A549 (cell line): Measurements from ENCODE around the gene TGFBR3. TPM values are rescaled to one million over a fixed set of nuclear protein-coding genes. Genes with fewer than 3 reads are reported as not detected.
A peak's percentile ranks its signal among the peaks of the same experiment; 100 is the strongest.

ENCODE experiments used
- ATAC-seq, 2 experiments: fragments of 200-7000 bp in 1 of 2; fragments of >200 bp in 1 of 2; cut with Nextera tagmentation in 1 of 2; cut with Tn5 transposase in 1 of 2; 3 replicates each; pipeline versions ENCODE4 v1.8.0 to v1.9.1; 2018 to 2020; ENCODE audit warnings: mild to moderate bottlenecking in 1 of 2, moderate library complexity in 1 of 2
- CTCF ChIA-PET: fragments of 300-600 bp; sonication (Branson Sonifier 250); formaldehyde crosslinking; extraction: SDS; loops from one replicate; lab custom pipeline; 2021; ENCODE audit warnings: antibody characterized with exemption, inconsistent platforms; lab: Yijun Ruan, JAX
- POLR2A ChIA-PET: fragments of 350-600 bp; formaldehyde crosslinking; extraction: SDS; loops from one replicate; lab custom pipeline; 2021; ENCODE audit warnings: antibody characterized with exemption, inconsistent platforms; lab: Yijun Ruan, JAX
- DNase-seq, 2 experiments: peaks; one replicate each; pipeline versions ENCODE4 v3.0.0 to v3.0.0-alpha.2; 2011 to 2016; ENCODE audit warnings: low read depth in 1 of 2, low spot score in 1 of 2
- FAIRE-seq: peaks from 2 replicates; lab custom pipeline; 2011; peaks lifted over from hg19 to GRCh38; lab: Jason Lieb, UNC
- H3K27ac ChIP-seq, 2 experiments: fragments of >200 bp; sonication (Bioruptor Twin); formaldehyde crosslinking; 3 replicates each; pipeline ENCODE4 v1.5.1; 2016 to 2017
- H3K4me1 ChIP-seq: fragments of >200 bp; sonication (Bioruptor Twin); formaldehyde crosslinking; 3 replicates; pipeline ENCODE4 v1.6.1; 2016
- H3K4me2 ChIP-seq: fragments of >200 bp; sonication (Bioruptor Twin); formaldehyde crosslinking; 3 replicates; pipeline ENCODE4 v1.6.1; 2016
- H3K4me3 ChIP-seq: fragments of >200 bp; sonication (Bioruptor Twin); formaldehyde crosslinking; 3 replicates; pipeline ENCODE4 v1.5.1; 2016
- H3K9me3 ChIP-seq: fragments of >200 bp; sonication (Bioruptor Twin); formaldehyde crosslinking; 3 replicates; pipeline ENCODE4 v1.6.1; 2016
- BHLHE40 ChIP-seq: IDR thresholded peaks from 2 replicates; pipeline ENCODE4 v1.6.1; 2012; ENCODE audit warnings: low read depth, low read length, inconsistent platforms
- CBX8 ChIP-seq: fragments of 200-600 bp; sonication (generic); IDR thresholded peaks from 2 replicates; pipeline ENCODE4 v1.6.1; 2016
- CHD2 ChIP-seq: fragments of 150-350 bp; IDR thresholded peaks from 2 replicates; pipeline ENCODE4 v1.6.1; 2014; ENCODE audit warnings: low read length; ENCODE audit not compliant: partially characterized antibody
- EP300 ChIP-seq, 2 experiments: fragments of >200 bp; sonication (Bioruptor Twin); formaldehyde crosslinking; IDR thresholded peaks; 2 replicates in 1 of 2; 3 replicates in 1 of 2; pipeline ENCODE4 v1.6.1; 2016 to 2017
- FOSL2 ChIP-seq, 2 experiments: fragments of 450-650 bp in 1 of 2; fragments of >200 bp in 1 of 2; sonication (Bioruptor Twin) in 1 of 2; formaldehyde crosslinking; IDR thresholded peaks; 2 replicates each; pipeline versions ENCODE4 v1.5.0 to v1.6.1; 2016 to 2020; ENCODE audit warnings: mild to moderate bottlenecking in 1 of 2, moderate library complexity in 1 of 2
- FOXS1 ChIP-seq: fragments of 250-450 bp; sonication (Bioruptor Pico); IDR thresholded peaks from 2 replicates; pipeline ENCODE4 v1.5.0; 2020; ENCODE audit warnings: mild to moderate bottlenecking, moderate library complexity
- GATA3 ChIP-seq: IDR thresholded peaks from 2 replicates; pipeline ENCODE4 v1.6.1; 2012; ENCODE audit warnings: borderline replicate concordance
- HEYL ChIP-seq: fragments of 250-450 bp; sonication (Bioruptor Pico); IDR thresholded peaks from 2 replicates; pipeline ENCODE4 v1.8.0; 2021; ENCODE audit warnings: mild to moderate bottlenecking, moderate library complexity
- HOXA7 ChIP-seq: fragments of 250-450 bp; sonication (Bioruptor Pico); IDR thresholded peaks from 2 replicates; pipeline ENCODE4 v1.5.0; 2020; ENCODE audit warnings: mild to moderate bottlenecking, moderate library complexity
- HOXB5 ChIP-seq: fragments of 250-450 bp; sonication (Bioruptor Pico); IDR thresholded peaks from 2 replicates; pipeline ENCODE4 v1.5.0; 2020; ENCODE audit warnings: mild to moderate bottlenecking, moderate library complexity
- KDM5A ChIP-seq: fragments of 200-600 bp; sonication (generic); IDR thresholded peaks from 2 replicates; pipeline ENCODE4 v1.6.1; 2016; ENCODE audit warnings: antibody characterized with exemption, mild to moderate bottlenecking
- MAFK ChIP-seq: fragments of 450-650 bp; IDR thresholded peaks from 2 replicates; pipeline ENCODE4 v1.6.1; 2014; ENCODE audit not compliant: partially characterized antibody
- MAZ ChIP-seq: fragments of 150-350 bp; IDR thresholded peaks from 2 replicates; pipeline ENCODE4 v1.6.1; 2014; ENCODE audit warnings: antibody characterized with exemption, low read depth, low read length, borderline replicate concordance
- MYC ChIP-seq: IDR thresholded peaks from 2 replicates; pipeline ENCODE4 v1.6.1; 2012; ENCODE audit warnings: mild to moderate bottlenecking, inconsistent platforms, low read length, improper control_type of control experiment, borderline replicate concordance
- NFE2L2 ChIP-seq: fragments of 150-350 bp; conservative IDR thresholded peaks from 2 replicates; pipeline ENCODE4 v1.6.1; 2014; ENCODE audit warnings: low read length
- POLR2A ChIP-seq: IDR thresholded peaks from 2 replicates; pipeline ENCODE4 v1.6.1; 2012; ENCODE audit warnings: mild to moderate bottlenecking, low read length
- POLR2AphosphoS2 ChIP-seq: conservative IDR thresholded peaks from 2 replicates; pipeline ENCODE4 v1.6.1; 2012; ENCODE audit warnings: low read length, improper control_type of control experiment, inconsistent platforms
- RARB ChIP-seq: fragments of 250-450 bp; sonication (Bioruptor Pico); IDR thresholded peaks from 2 replicates; pipeline ENCODE4 v1.8.0; 2021; ENCODE audit warnings: mild to moderate bottlenecking, moderate library complexity
- SMC3 ChIP-seq: fragments of >200 bp; sonication (Bioruptor Twin); formaldehyde crosslinking; IDR thresholded peaks from 3 replicates; pipeline ENCODE4 v1.6.1; 2018; ENCODE audit warnings: inconsistent platforms
- ZC3H11A ChIP-seq: fragments of 450-650 bp; IDR thresholded peaks from 2 replicates; pipeline ENCODE4 v1.6.1; 2014; ENCODE audit warnings: antibody characterized with exemption, mild to moderate bottlenecking
- ZNF302 ChIP-seq: fragments of 250-450 bp; sonication (Bioruptor Pico); IDR thresholded peaks from 2 replicates; pipeline ENCODE4 v1.9.0; 2021; ENCODE audit warnings: inconsistent platforms, mild to moderate bottlenecking, moderate library complexity
- ZSCAN20 ChIP-seq: fragments of 250-450 bp; sonication (Bioruptor Pico); IDR thresholded peaks from 2 replicates; pipeline ENCODE4 v1.8.0; 2022; ENCODE audit warnings: mild to moderate bottlenecking, moderate library complexity
- WGBS: methylation state at CpG from one replicate; pipeline ENCODE4 v1.1.6; 2017; ENCODE audit errors: missing lambda C conversion rate; 5-methylcytosine and 5-hydroxymethylcytosine counted together
- polyA plus RNA-seq, 4 experiments: library from polyadenylated mRNA; depleted of rRNA in 3 of 4; stranded (reverse); fragments of >200 nt; fragmentation: RNase III in 1 of 4; extraction: RNeasy Plus Mini Kit Qiagen cat#74134 plus additional on column Dnase treatment in 1 of 4; gene quantifications; 2 replicates in 3 of 4; 3 replicates in 1 of 4; pipeline ENCODE4 v1.2.3, GENCODE V29; 2011 to 2017
- TF ChIP-seq, protein P1 (sequence below): fragments of >200 bp; sonication (Bioruptor Twin); formaldehyde crosslinking; IDR thresholded peaks from 3 replicates; pipeline ENCODE4 v1.5.1; 2016
- TF ChIP-seq, protein P2 (sequence below): IDR thresholded peaks from 2 replicates; pipeline ENCODE4 v1.6.1; 2012; ENCODE audit warnings: low read depth, borderline replicate concordance
- TF ChIP-seq, protein P3 (sequence below): fragments of >200 bp; sonication (Bioruptor Twin); formaldehyde crosslinking; IDR thresholded peaks from 2 replicates; pipeline ENCODE4 v1.6.1; 2016
- TF ChIP-seq, protein P4 (sequence below): fragments of 450-650 bp; IDR thresholded peaks from 2 replicates; pipeline ENCODE4 v1.6.1; 2014; ENCODE audit warnings: antibody characterized with exemption
- TF ChIP-seq, protein P5 (sequence below): fragments of 200-600 bp; sonication (generic); IDR thresholded peaks from 2 replicates; pipeline ENCODE4 v1.6.1; 2016; ENCODE audit warnings: antibody characterized with exemption, mild to moderate bottlenecking, moderate library complexity
- TF ChIP-seq, protein P6 (sequence below): fragments of 150-350 bp; IDR thresholded peaks from 2 replicates; pipeline ENCODE4 v1.6.1; 2014; ENCODE audit warnings: low read depth, mild to moderate bottlenecking, low read length

TGFBR3 gene
- polyA plus RNA-seq, 2 of the 4 experiments (the other 2 are of a cell fraction), result 5.0 to 8.9 TPM

DNA sequence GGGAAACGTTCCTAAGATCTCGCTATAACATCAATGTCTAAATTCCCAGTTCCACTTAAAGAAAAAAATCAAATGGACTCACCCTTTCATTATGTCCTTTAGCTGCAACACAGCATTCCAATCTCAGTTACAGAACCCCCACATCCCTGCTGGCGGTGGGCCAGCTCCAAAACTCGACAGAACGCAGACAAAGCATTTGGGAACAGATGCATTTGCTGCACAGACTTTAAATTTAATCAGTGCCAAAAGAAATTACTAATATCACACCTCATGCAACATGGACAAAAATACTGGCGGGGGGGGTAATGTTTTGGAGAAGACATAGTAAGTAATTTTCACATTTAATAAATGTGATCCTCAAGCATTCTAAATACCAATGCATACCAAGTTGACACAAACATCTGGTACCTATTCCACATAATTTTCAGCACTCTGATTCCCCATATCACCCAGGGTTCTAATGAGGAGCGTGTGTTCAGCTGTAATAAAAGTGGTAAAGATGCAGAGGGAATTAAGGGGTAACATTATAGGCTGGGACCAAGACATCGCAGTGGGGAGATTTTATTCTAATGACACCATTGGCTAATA lies 79.7 kb downstream of the TGFBR3 start (continued):
- TF ChIP-seq, protein P1, sequence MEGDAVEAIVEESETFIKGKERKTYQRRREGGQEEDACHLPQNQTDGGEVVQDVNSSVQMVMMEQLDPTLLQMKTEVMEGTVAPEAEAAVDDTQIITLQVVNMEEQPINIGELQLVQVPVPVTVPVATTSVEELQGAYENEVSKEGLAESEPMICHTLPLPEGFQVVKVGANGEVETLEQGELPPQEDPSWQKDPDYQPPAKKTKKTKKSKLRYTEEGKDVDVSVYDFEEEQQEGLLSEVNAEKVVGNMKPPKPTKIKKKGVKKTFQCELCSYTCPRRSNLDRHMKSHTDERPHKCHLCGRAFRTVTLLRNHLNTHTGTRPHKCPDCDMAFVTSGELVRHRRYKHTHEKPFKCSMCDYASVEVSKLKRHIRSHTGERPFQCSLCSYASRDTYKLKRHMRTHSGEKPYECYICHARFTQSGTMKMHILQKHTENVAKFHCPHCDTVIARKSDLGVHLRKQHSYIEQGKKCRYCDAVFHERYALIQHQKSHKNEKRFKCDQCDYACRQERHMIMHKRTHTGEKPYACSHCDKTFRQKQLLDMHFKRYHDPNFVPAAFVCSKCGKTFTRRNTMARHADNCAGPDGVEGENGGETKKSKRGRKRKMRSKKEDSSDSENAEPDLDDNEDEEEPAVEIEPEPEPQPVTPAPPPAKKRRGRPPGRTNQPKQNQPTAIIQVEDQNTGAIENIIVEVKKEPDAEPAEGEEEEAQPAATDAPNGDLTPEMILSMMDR, result no peak
- TF ChIP-seq FOXS1 (CRISPR knock-in tag), result no peak

DNA sequence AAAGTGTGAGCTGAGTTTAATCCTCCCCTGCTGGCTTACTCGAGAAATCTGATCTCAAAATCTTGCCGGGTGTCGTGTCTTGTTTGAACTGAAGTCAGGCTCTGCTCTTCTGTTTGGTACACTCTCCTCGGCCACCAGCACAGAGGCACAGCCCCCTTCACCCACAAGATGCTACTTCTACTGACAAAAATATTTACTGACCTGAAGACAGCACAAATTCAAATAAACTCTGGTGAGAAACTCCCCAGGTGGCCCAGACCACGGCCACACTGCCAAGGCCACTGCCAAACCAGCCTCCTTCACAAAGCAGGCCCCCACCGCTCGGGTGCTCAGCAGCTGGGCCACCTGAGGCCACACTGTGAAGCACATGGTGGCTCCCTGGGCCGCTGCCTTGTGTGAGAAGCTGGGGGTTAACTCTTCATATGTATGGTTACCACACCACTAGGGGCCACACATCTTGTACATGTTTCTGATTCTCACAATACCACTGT lies 80.6 kb downstream of the TGFBR3 start:
- WGBS, result 86% methylated on average over 4 of the region's 8 CpGs
- no peak overlapping the region for H3K4me3 ChIP-seq
- ChIA-PET POLR2A (no interaction called here), CTCF (interaction anchor here (1.1 kb wide), 1 partner anchor 8 kb away, joined by 3 read pairs; no protein-coding TSS in a partner anchor)
- DNase-seq (no peak), FAIRE-seq (no peak), ATAC-seq (no peak)
- no peaks in the 10 kb centered on the region for H3K9me3 ChIP-seq
- no peak overlapping the region for H3K27ac ChIP-seq
- peaks cover 21% of the 10 kb centered on the region for H3K4me1 ChIP-seq
- no peak for TF ChIP-seq POLR2A
- TF ChIP-seq, protein P2, sequence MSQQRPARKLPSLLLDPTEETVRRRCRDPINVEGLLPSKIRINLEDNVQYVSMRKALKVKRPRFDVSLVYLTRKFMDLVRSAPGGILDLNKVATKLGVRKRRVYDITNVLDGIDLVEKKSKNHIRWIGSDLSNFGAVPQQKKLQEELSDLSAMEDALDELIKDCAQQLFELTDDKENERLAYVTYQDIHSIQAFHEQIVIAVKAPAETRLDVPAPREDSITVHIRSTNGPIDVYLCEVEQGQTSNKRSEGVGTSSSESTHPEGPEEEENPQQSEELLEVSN, result no peak
- no peak for TF ChIP-seq FOSL2 (IDR thresholded peaks at IDR 0.05)
- TF ChIP-seq FOSL2 (CRISPR knock-in tag; IDR thresholded peaks at IDR 0.05), result no peak
- no peak for TF ChIP-seq ZSCAN20 (CRISPR knock-in tag)
- TF ChIP-seq, protein P3, sequence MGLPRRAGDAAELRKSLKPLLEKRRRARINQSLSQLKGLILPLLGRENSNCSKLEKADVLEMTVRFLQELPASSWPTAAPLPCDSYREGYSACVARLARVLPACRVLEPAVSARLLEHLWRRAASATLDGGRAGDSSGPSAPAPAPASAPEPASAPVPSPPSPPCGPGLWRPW, result no peak
- TF ChIP-seq SMC3, result no peak
- no peak for TF ChIP-seq MAFK
- TF ChIP-seq MAZ, result no peak
- TF ChIP-seq EP300 (IDR thresholded peaks at IDR 0.05), result no peak
- TF ChIP-seq ZC3H11A, result no peak
- no peak for TF ChIP-seq ZNF302 (CRISPR knock-in tag)
- no peak for TF ChIP-seq KDM5A
- no peak for TF ChIP-seq HOXA7
- TF ChIP-seq, protein P4, sequence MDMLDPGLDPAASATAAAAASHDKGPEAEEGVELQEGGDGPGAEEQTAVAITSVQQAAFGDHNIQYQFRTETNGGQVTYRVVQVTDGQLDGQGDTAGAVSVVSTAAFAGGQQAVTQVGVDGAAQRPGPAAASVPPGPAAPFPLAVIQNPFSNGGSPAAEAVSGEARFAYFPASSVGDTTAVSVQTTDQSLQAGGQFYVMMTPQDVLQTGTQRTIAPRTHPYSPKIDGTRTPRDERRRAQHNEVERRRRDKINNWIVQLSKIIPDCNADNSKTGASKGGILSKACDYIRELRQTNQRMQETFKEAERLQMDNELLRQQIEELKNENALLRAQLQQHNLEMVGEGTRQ, result no peak
- TF ChIP-seq, protein P5, sequence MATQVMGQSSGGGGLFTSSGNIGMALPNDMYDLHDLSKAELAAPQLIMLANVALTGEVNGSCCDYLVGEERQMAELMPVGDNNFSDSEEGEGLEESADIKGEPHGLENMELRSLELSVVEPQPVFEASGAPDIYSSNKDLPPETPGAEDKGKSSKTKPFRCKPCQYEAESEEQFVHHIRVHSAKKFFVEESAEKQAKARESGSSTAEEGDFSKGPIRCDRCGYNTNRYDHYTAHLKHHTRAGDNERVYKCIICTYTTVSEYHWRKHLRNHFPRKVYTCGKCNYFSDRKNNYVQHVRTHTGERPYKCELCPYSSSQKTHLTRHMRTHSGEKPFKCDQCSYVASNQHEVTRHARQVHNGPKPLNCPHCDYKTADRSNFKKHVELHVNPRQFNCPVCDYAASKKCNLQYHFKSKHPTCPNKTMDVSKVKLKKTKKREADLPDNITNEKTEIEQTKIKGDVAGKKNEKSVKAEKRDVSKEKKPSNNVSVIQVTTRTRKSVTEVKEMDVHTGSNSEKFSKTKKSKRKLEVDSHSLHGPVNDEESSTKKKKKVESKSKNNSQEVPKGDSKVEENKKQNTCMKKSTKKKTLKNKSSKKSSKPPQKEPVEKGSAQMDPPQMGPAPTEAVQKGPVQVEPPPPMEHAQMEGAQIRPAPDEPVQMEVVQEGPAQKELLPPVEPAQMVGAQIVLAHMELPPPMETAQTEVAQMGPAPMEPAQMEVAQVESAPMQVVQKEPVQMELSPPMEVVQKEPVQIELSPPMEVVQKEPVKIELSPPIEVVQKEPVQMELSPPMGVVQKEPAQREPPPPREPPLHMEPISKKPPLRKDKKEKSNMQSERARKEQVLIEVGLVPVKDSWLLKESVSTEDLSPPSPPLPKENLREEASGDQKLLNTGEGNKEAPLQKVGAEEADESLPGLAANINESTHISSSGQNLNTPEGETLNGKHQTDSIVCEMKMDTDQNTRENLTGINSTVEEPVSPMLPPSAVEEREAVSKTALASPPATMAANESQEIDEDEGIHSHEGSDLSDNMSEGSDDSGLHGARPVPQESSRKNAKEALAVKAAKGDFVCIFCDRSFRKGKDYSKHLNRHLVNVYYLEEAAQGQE, result no peak
- H3K4me2 ChIP-seq, result no peak overlapping the region

DNA sequence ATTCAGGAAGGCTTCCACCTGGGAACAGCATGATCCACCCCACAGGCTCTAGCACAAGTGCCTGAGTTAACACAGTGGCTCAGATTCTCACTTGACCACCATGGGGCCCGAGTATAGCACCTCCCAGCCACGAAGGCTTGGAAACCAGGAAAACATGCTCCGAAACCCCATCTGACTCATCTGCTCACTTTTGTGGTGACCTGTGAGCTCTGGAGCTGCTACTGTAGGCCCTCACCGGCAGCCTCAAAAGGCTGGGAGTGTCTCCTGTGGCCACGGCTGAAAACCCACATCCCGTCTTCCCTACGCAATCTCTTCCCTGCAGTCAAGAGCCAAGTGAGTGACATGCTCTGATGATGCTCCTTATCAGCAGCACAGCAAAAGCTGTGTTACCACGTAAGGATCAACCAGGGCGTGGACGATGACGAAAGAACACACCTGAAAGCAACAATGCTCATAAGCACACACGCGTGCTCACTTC lies 81.4 kb downstream of the TGFBR3 start:
- no peak for DNase-seq
- no peak for ATAC-seq
- Histone ChIP-seq H3K4me1 (peaks cover 21% of the 10 kb centered on the region), H3K9me3 (no peaks in the 10 kb centered on the region), H3K27ac (peak overlapping the region in 1 of 2 experiments; percentile 26; a peak in 1 of 6 replicates), H3K4me3 (no peak overlapping the region), H3K4me2 (no peak overlapping the region)
- no peak for FAIRE-seq
- CTCF ChIA-PET, result no interaction called here
- POLR2A ChIA-PET, result no interaction called here
- WGBS, result 89% methylated on average over 13 of the region's 13 CpGs
- TF ChIP-seq SMC3 (no peak), GATA3 (no peak), POLR2AphosphoS2 (no peak), RARB (CRISPR knock-in tag) (no peak), HOXB5 (CRISPR knock-in tag) (no peak), ZC3H11A (no peak), CBX8 (no peak), MYC (no peak), HEYL (CRISPR knock-in tag) (no peak), NFE2L2 (no peak), CHD2 (no peak), BHLHE40 (no peak)
- TF ChIP-seq, protein P6, sequence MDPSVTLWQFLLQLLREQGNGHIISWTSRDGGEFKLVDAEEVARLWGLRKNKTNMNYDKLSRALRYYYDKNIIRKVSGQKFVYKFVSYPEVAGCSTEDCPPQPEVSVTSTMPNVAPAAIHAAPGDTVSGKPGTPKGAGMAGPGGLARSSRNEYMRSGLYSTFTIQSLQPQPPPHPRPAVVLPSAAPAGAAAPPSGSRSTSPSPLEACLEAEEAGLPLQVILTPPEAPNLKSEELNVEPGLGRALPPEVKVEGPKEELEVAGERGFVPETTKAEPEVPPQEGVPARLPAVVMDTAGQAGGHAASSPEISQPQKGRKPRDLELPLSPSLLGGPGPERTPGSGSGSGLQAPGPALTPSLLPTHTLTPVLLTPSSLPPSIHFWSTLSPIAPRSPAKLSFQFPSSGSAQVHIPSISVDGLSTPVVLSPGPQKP, result no peak
- TF ChIP-seq, protein P3, result no peak
